Right ventricle myocardium superior (tissue), 1 donor: Measurements from ENCODE around the gene SGCD. TPM values are rescaled to one million over a fixed set of nuclear protein-coding genes. Genes with fewer than 3 reads are reported as not detected.
A peak's percentile ranks its signal among the peaks of the same experiment; 100 is the strongest.
"Not testable (repeated sequence)": the region's sequence is repeated elsewhere in the genome, so short reads cannot be mapped to it uniquely, and the experiment has no call there.

Source experiments
- ATAC-seq: fragments of 200-7000 bp; cut with Tn5 transposase; one replicate; pipeline ENCODE4 v1.9.1; 2020; ENCODE audit warnings: mild to moderate bottlenecking; ENCODE audit not compliant: poor library complexity
- DNase-seq: peaks from one replicate; pipeline ENCODE4 v3.0.0-alpha.2; 2020
- intact Hi-C: fragments of 100-400 bp; cut with DNase I; formaldehyde crosslinking; loops from one replicate; pipeline ENCODE4 v1.11.2; 2022
- total RNA-seq: library from RNA; stranded (reverse); fragmentation: NEBNext Ultra II Directional; extraction: Animal tissue kit (Norgen Biotek cat#: 25700); gene quantifications from one replicate; pipeline ENCODE4 v1.2.1, GENCODE V29; 2021
- donor health status: DM: no; HTN: yes; CAD: no; lungs with severe emphysema.

SGCD gene
- total RNA-seq, 1 donor from 2014 or later, result 81.5 TPM

- ATAC-seq, result no peak
- intact Hi-C loops, result no loop called here
- no peak for DNase-seq
Observed at GRCh38 chr5:156588306-156588705, 261.3 kb downstream of the SGCD start.

DNA sequence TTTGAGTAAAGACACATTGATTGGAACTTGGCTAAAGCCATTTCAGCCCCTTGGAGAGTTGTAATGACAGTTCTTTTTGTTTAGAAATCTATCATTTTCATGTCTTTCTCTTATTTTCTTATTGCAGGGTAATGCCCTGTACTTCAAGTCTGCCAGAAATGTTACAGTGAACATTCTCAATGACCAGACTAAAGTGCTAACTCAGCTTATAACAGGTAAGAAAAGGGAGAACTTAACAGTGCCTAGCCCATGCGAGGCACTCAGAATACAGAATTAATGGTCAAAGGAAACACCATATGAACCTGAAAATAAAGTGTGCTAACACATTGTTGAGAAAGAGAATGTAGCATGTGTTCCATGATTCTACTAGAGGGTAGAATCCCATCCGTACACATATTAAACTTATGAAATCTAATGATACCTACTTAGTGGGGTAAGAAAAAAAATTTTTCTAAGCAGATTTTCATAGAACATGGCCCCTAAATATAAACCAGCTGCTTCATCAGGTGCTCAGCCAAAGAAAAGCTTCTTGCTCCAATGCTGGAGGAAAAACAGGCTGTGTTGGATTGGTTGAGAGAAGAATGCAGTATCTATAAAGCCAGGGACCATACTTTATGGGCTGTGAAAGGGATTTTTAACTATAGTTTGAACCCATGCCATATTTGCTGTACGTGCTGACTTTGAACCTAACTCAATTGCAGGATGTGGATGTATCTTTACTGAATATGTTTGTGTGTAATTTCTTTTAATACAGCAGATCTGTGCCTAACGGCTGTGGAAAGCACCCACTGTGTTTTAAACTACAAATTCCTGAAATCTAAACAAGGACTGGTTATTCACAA, 262.4 kb downstream of the SGCD start:
- no peak for DNase-seq
- no peak for ATAC-seq
- intact Hi-C loops, result no loop called here

GRCh38 chr5:156589946-156590216, 262.9 kb downstream of the SGCD start:
- intact Hi-C loops, result loop anchor here (10.0 kb wide), 1 partner anchor 165 kb away; no protein-coding TSS in a partner anchor
- DNase-seq (no peak), ATAC-seq (no peak)

- ATAC-seq (no peak), DNase-seq (no peak)
- intact Hi-C loops, result loop anchor here (10.0 kb wide), 1 partner anchor 164 kb away; no protein-coding TSS in a partner anchor
Observed at GRCh38 chr5:156590978-156591377, 264.0 kb downstream of the SGCD start.

DNA sequence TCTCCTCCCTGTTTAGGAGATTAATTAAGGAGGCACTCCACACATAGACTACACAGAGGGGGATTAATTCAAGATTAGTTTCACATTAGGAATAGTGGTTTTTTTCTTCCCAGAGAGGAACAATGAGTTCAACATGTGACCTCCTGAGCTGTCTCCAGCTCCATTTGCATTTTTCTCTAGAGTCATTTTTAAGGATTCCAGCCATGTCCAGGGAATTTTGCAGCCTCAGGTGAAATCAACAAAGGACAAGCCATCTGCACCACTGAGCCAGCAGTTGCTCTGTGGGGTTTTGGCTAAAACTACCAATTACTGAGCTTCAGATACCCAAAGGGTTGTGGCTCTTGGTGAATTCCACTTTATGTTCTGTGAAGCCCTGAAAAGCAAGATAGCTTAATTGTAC, 264.7 kb downstream of the SGCD start:
- ATAC-seq (no peak), DNase-seq (no peak)
- intact Hi-C loops, result loop anchor here (10.0 kb wide), 1 partner anchor 163 kb away; no protein-coding TSS in a partner anchor

- intact Hi-C loops, result loop anchor here (10.0 kb wide), 1 partner anchor 161 kb away; no protein-coding TSS in a partner anchor
- DNase-seq, result no peak
- no peak for ATAC-seq
Observed at GRCh38 chr5:156593546-156593945, 266.6 kb downstream of the SGCD start.

DNA sequence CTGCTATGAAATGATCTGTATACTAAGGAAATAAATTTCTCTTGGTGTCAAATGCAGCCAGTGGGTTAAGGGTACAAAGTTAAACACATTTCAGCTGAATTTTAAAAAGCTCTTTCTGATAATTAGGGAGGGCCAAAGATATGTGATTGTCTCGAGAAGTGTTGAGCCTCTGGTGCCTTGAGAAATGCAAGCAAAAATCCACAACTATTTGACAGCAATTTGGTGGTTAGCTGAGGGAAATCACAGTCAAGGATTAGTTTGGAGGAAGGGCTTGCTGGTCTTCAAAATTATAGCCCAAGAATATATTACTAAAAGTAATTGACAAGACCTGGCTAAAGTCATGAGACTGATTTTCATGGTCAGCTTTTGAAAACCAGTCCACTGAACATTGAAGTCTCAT, 267.4 kb downstream of the SGCD start:
- DNase-seq, result no peak
- intact Hi-C loops, result loop anchor here (10.0 kb wide), 1 partner anchor 160 kb away; no protein-coding TSS in a partner anchor
- ATAC-seq, result no peak

- peak; percentile 95 for ATAC-seq
- intact Hi-C loops, result loop anchor here (10.0 kb wide), 1 partner anchor 160 kb away; no protein-coding TSS in a partner anchor
- DNase-seq, result peak; percentile 75
Observed at GRCh38 chr5:156595132-156595787, 268.3 kb downstream of the SGCD start.

GRCh38 chr5:156597276-156597675, 270.3 kb downstream of the SGCD start:
- intact Hi-C loops, result loop anchor here (10.0 kb wide), 1 partner anchor 158 kb away; no protein-coding TSS in a partner anchor
- no peak for ATAC-seq

GRCh38 chr5:156598964-156599363, 272.0 kb downstream of the SGCD start:
- ATAC-seq, result no peak
- DNase-seq, result no peak
- intact Hi-C loops, result loop anchor here (10.0 kb wide), 1 partner anchor 156 kb away; no protein-coding TSS in a partner anchor

More at GRCh38 chr5:156597276-156597675, 270.3 kb downstream of the SGCD start:
- no peak for DNase-seq

DNA sequence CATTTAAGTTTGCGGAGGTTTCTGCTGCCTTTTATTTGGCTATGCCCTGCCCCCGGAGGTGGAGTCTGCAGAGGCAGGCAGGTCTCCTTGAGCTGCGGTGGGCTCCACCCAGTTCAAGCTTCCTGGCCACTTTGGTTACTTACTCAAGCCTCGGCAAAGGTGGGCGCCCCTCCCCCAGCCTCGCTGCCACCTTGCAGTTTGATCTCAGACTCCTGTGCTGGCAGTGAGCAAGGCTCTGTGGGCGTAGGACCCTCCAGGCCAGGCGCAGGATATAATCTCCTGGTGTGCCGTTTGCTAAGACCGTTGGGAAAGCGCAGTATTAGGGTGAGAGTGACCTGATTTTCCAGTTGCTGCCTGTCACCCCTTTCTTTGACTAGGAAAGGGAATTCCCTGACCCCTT, 283.6 kb downstream of the SGCD start:
- ATAC-seq, intact Hi-C loops, DNase-seq: not testable (repeated sequence)

- DNase-seq (no peak), ATAC-seq (no peak)
- intact Hi-C loops, result no loop called here
Observed at GRCh38 chr5:156615901-156616300, 288.9 kb downstream of the SGCD start.

DNA sequence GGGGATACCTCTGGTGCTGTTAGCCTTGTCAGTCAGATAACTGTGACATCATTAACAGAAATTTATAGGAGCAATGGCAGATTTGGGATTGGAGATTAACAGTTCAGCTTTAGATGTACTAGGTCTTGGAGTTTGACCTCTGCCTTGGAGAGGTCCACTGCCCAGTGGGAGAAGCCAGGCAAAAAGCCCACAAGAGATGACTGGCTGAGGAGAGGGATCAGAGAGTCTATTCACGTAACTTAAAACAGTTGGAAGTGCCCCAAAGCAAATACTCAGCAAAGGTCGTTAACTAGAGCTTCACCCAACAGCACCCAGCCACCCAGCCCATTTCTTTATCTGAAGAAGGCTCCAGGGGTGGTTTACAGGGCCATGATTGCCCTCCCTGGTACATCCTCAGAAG, 290.5 kb downstream of the SGCD start:
- no peak for DNase-seq
- intact Hi-C loops, result no loop called here
- no peak for ATAC-seq

DNA sequence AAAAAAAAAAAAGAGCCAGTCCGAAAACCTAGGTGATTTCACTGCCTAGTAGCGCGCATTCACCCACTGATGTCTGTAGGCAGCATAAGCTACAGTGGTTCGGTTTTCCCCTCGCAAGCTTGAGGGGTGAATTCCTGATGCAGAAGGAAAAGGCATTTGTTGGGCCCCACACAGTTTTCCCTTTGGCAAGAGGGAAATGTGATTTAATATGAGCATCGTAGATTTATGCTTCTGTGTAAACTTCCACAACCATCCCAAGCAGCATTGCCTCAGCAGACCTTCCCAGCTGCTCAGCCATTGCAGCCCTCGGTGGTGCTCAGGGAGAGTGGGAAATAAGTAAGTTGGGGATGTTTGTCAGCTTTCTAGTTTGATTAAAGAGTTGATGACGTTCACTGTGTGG, 291.6 kb downstream of the SGCD start:
- DNase-seq (no peak), ATAC-seq (no peak)
- intact Hi-C loops, result no loop called here

- intact Hi-C loops, result no loop called here
- ATAC-seq (no peak), DNase-seq (no peak)
Observed at GRCh38 chr5:156621719-156622118, 294.8 kb downstream of the SGCD start.

DNA sequence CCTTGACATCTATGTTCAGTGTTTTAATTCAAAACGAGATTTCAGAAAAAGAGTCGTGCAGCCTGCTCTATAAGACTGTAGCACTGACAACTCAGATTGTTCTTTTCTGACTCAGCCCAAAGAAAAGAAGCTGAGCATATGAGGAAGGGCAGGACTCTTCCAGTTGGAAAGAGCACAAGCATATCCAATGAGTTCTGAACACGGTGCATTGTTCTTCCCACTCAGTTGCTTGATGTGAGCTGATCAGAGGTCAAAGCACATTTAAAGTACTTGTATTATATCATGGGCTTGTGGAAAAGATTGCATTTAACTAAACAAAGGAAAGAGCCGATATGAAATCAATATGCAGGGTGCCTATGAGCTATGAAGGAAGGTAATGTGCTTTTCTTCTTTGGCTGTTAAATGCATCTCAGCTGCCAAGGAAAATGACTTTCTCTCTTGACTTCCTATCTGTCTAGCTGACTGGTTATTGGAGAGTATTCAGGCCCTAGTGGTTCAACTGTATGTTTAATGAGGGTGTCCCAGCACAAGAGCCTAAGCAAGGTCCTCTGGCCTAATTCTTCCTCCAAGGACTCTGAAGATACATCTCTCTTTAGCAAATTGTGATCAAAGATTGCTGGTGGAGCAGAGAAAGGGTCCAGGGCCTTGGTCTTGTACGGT, 296.5 kb downstream of the SGCD start:
- DNase-seq, result no peak
- intact Hi-C loops, result no loop called here
- peak; percentile 46 for ATAC-seq

DNA sequence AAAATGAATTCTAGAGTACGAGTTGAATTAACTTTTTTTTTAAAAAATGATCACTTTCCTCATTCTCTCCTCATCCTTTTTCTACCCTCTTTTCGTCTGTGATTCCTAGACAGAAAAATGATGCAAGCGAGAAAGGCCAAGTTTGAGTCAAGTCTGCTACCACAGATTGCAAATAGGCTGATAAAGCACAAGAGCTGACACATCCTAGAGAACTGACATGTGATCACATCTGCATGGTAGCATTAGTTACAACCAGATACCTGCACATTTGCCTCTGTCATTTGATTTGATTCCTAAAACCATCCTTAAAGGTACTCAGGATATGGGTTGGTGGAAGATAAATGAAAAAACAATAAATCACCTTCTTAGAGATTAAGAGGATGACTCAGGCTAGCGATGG, 297.7 kb downstream of the SGCD start:
- DNase-seq (no peak), ATAC-seq (no peak)
- intact Hi-C loops, result no loop called here

DNA sequence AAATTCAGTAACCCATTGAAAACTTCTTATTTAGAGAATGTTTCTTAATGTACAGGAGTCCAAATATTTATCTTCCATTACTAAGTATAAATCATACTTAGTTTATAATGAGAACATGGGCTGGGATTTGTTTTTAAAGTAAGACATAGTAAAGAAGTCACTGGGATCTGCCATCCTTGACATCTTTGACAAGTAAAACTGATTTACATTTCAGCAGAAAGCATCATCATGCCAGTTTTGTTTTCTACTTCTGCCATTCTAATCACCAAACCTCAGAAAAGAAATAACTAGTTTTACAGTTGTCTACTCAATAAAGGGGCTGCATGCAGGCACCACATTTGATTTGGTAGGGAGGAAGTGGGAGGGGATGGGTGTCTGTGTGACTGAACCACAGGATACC, 301.5 kb downstream of the SGCD start:
- intact Hi-C loops, result no loop called here
- DNase-seq, result no peak
- ATAC-seq, result no peak

GRCh38 chr5:156631005-156631404, 304.0 kb downstream of the SGCD start:
- ATAC-seq (no peak), DNase-seq (no peak)
- intact Hi-C loops, result no loop called here
